H1 (cell line): ENCODE results near the gene IFT81. TPM values are rescaled to one million over a fixed set of nuclear protein-coding genes. Genes with fewer than 3 reads are reported as not detected.

Experiments used
- CTCF ChIA-PET: fragments of 300-600 bp; sonication (Branson Sonifier 250); formaldehyde crosslinking; loops from one replicate; lab custom pipeline; 2021; ENCODE audit not compliant: partially characterized antibody; lab: Charles Lee
- POLR2A ChIA-PET: fragments of 300-600 bp; sonication (Branson Sonifier 250); formaldehyde crosslinking; loops from one replicate; lab custom pipeline; 2021; ENCODE audit warnings: inconsistent platforms; ENCODE audit not compliant: partially characterized antibody; lab: Charles Lee
- DNase-seq, 2 experiments: peaks; one replicate each; pipeline versions ENCODE4 v3.0.0 to v3.0.0-alpha.2; 2010 to 2022; ENCODE audit warnings: low spot score in 2 of 2, low read depth in 1 of 2, mixed read lengths in 1 of 2
- FAIRE-seq: peaks from 2 replicates; lab custom pipeline; 2011; peaks lifted over from hg19 to GRCh38; lab: Jason Lieb, UNC
- H2AFZ ChIP-seq: 2 replicates; pipeline ENCODE4 v1.8.1; 2012; ENCODE audit warnings: low read length, inconsistent platforms
- H2AK5ac ChIP-seq: 2 replicates; pipeline ENCODE4 v1.6.1; 2013; ENCODE audit warnings: low read depth, low read length
- H2BK120ac ChIP-seq: replicated peaks from 2 replicates; pipeline ENCODE3; 2013; ENCODE audit warnings: low read depth, low read length, inconsistent platforms
- H2BK12ac ChIP-seq: 2 replicates; pipeline ENCODE4 v1.6.1; 2013; ENCODE audit warnings: low read depth, low read length
- H2BK15ac ChIP-seq: 2 replicates; pipeline ENCODE4 v1.6.1; 2013; ENCODE audit warnings: low read length
- H2BK20ac ChIP-seq: 2 replicates; pipeline ENCODE4 v1.6.1; 2013; ENCODE audit warnings: low read length
- H2BK5ac ChIP-seq: 2 replicates; pipeline ENCODE4 v1.6.1; 2013; ENCODE audit warnings: low read depth, low read length
- H3K14ac ChIP-seq: 2 replicates; pipeline ENCODE4 v1.6.1; 2013; ENCODE audit warnings: inconsistent platforms; ENCODE audit not compliant: insufficient read length
- H3K18ac ChIP-seq: 2 replicates; pipeline ENCODE4 v1.6.1; 2013; ENCODE audit warnings: low read length; ENCODE audit errors: extremely low read depth
- H3K23ac ChIP-seq: 2 replicates; pipeline ENCODE4 v1.6.1; 2013; ENCODE audit warnings: inconsistent platforms; ENCODE audit not compliant: insufficient read length
- H3K23me2 ChIP-seq: 2 replicates; pipeline ENCODE4 v1.6.1; 2013; ENCODE audit warnings: low read depth, low read length
- H3K27ac ChIP-seq: 2 replicates; pipeline ENCODE4 v1.6.1; 2011; ENCODE audit warnings: low read depth, low read length, inconsistent platforms
- H3K27me3 ChIP-seq, 4 experiments: replicated peaks in 1 of 4; 1 replicate in 1 of 4; 2 replicates in 3 of 4; pipeline versions ENCODE4 v1.6.1 to v1.8.1; 2011 to 2013; ENCODE audit warnings: low read length in 3 of 4, mild to moderate bottlenecking in 3 of 4, inconsistent platforms in 2 of 4, mixed read lengths in 2 of 4, moderate library complexity in 1 of 4; ENCODE audit not compliant: control insufficient read depth in 3 of 4, insufficient read depth in 3 of 4; ENCODE audit errors: extremely low read depth in 1 of 4
- H3K36me3 ChIP-seq, 4 experiments: 2 replicates each; pipeline versions ENCODE4 v1.6.1 to v1.8.1; 2011 to 2013; ENCODE audit warnings: mild to moderate bottlenecking in 4 of 4, low read length in 3 of 4, moderate library complexity in 2 of 4, control low read depth in 1 of 4, inconsistent platforms in 1 of 4; ENCODE audit not compliant: insufficient read depth in 4 of 4, control insufficient read depth in 2 of 4
- H3K4ac ChIP-seq: replicated peaks from 2 replicates; pipeline ENCODE3; 2013; ENCODE audit warnings: low read length, low read depth, mixed read lengths, inconsistent platforms; ENCODE audit not compliant: insufficient read length
- H3K4me1 ChIP-seq, 4 experiments: replicated peaks in 1 of 4; 1 replicate in 1 of 4; 2 replicates in 3 of 4; pipeline versions ENCODE4 v1.6.1 to v1.8.1; 2011 to 2013; ENCODE audit warnings: low read length in 3 of 4, inconsistent platforms in 2 of 4, mixed read lengths in 1 of 4; ENCODE audit not compliant: insufficient read depth in 4 of 4, control insufficient read depth in 3 of 4
- H3K4me2 ChIP-seq, 2 experiments: 2 replicates each; pipeline versions ENCODE4 v1.6.1 to v1.8.1; 2011 to 2013; ENCODE audit warnings: low read depth in 2 of 2, low read length in 2 of 2, control low read depth in 1 of 2, inconsistent platforms in 1 of 2, mild to moderate bottlenecking in 1 of 2; ENCODE audit not compliant: insufficient read depth in 1 of 2
- H3K4me3 ChIP-seq, 4 experiments: fragments of 200-600, 300-600 bp in 1 of 4; sonication (generic), shearing (Covaris generic), sonication (Bioruptor Twin) in 1 of 4; 2 replicates each; pipeline versions ENCODE4 v1.5.1 to v1.8.1; 2011 to 2016; ENCODE audit warnings: low read length in 4 of 4, low read depth in 3 of 4, control low read depth in 2 of 4, inconsistent platforms in 2 of 4, mild to moderate bottlenecking in 2 of 4, mixed read lengths in 1 of 4, moderate library complexity in 1 of 4; ENCODE audit not compliant: insufficient read depth in 2 of 4; ENCODE audit errors: extremely low read depth in 1 of 4
- H3K56ac ChIP-seq: replicated peaks from 2 replicates; pipeline ENCODE3; 2013; ENCODE audit warnings: low read depth, mild to moderate bottlenecking, mixed read lengths, low read length, inconsistent platforms; ENCODE audit not compliant: insufficient read length
- H3K79me1 ChIP-seq: 2 replicates; pipeline ENCODE4 v1.6.1; 2013; ENCODE audit warnings: low read depth, low read length, control low read depth
- H3K79me2 ChIP-seq, 2 experiments: 2 replicates each; pipeline versions ENCODE4 v1.6.1 to v1.8.1; 2012 to 2013; ENCODE audit warnings: low read length in 2 of 2, mild to moderate bottlenecking in 2 of 2, inconsistent platforms in 1 of 2; ENCODE audit not compliant: insufficient read depth in 2 of 2, control insufficient read depth in 1 of 2
- H3K9ac ChIP-seq, 4 experiments: replicated peaks in 1 of 4; 1 replicate in 1 of 4; 2 replicates in 3 of 4; pipeline versions ENCODE4 v1.6.1 to v1.8.1; 2011 to 2013; ENCODE audit warnings: low read depth in 3 of 4, low read length in 3 of 4, control low read depth in 2 of 4, mild to moderate bottlenecking in 2 of 4, moderate library complexity in 2 of 4, inconsistent platforms in 1 of 4; ENCODE audit errors: extremely low read depth in 1 of 4
- H3K9me3 ChIP-seq, 2 experiments: 2 replicates each; pipeline versions ENCODE4 v1.6.1 to v1.8.1; 2012 to 2013; ENCODE audit warnings: mild to moderate bottlenecking in 2 of 2, moderate library complexity in 2 of 2, control low read depth in 1 of 2, inconsistent platforms in 1 of 2, low read depth in 1 of 2, low read length in 1 of 2, mixed read lengths in 1 of 2; ENCODE audit not compliant: insufficient read depth in 2 of 2
- H4K20me1 ChIP-seq, 2 experiments: replicated peaks in 1 of 2; 2 replicates each; pipeline versions ENCODE3 to v1.8.1; 2011 to 2013; ENCODE audit warnings: inconsistent platforms in 2 of 2, low read length in 2 of 2, mild to moderate bottlenecking in 1 of 2; ENCODE audit not compliant: insufficient read depth in 2 of 2, control insufficient read depth in 1 of 2
- H4K5ac ChIP-seq: 2 replicates; pipeline ENCODE4 v1.6.1; 2013; ENCODE audit warnings: low read length, low read depth, mixed read lengths, inconsistent platforms; ENCODE audit not compliant: insufficient read length
- H4K8ac ChIP-seq: 2 replicates; pipeline ENCODE4 v1.8.0; 2013; ENCODE audit warnings: mild to moderate bottlenecking, moderate library complexity, low read length, inconsistent platforms; ENCODE audit not compliant: insufficient read depth; ENCODE audit errors: extremely low read depth
- H4K91ac ChIP-seq: replicated peaks from 2 replicates; pipeline ENCODE3; 2013; ENCODE audit warnings: low read length, mixed read lengths, inconsistent platforms; ENCODE audit not compliant: insufficient read length
- CTCF ChIP-seq, 3 experiments: IDR thresholded peaks; 1 replicate in 2 of 3; 2 replicates in 1 of 3; pipeline versions ENCODE4 v1.5.1 to v1.6.1; 2011; ENCODE audit warnings: low read length in 3 of 3, mild to moderate bottlenecking in 3 of 3, inconsistent platforms in 2 of 3, low read depth in 1 of 3, moderate library complexity in 1 of 3; ENCODE audit not compliant: insufficient read depth in 1 of 3; ENCODE audit errors: control extremely low read depth in 1 of 3
- E2F6 ChIP-seq: IDR thresholded peaks from 2 replicates; pipeline ENCODE4 v1.6.1; 2012; ENCODE audit warnings: inconsistent platforms
- KDM4A ChIP-seq: IDR thresholded peaks from one replicate; pipeline ENCODE4 v1.7.1; 2012; ENCODE audit warnings: low read depth, mild to moderate bottlenecking, moderate library complexity, low read length, inconsistent platforms; ENCODE audit not compliant: severe bottlenecking
- POLR2AphosphoS5 ChIP-seq: IDR thresholded peaks from 2 replicates; pipeline ENCODE4 v1.6.1; 2011; ENCODE audit warnings: low read depth, low read length
- SP1 ChIP-seq: IDR thresholded peaks from 2 replicates; pipeline ENCODE4 v1.6.1; 2011; ENCODE audit warnings: low read depth, low read length
- SRF ChIP-seq: IDR thresholded peaks from 2 replicates; pipeline ENCODE4 v1.6.1; 2011; ENCODE audit warnings: mild to moderate bottlenecking, low read depth, low read length, moderate library complexity
- TEAD4 ChIP-seq: IDR thresholded peaks from 2 replicates; pipeline ENCODE4 v1.6.1; 2012; ENCODE audit warnings: low read depth, low read length, inconsistent platforms, mixed read lengths
- USF2 ChIP-seq: IDR thresholded peaks from 2 replicates; pipeline ENCODE4 v1.6.1; 2011; ENCODE audit warnings: low read length, improper control_type of control experiment
- ZNF274 ChIP-seq: IDR thresholded peaks from 2 replicates; pipeline ENCODE4 v1.7.0; 2012; ENCODE audit warnings: low read length, borderline replicate concordance; ENCODE audit errors: extremely low read depth
- WGBS, 2 experiments: shearing (Covaris generic) in 1 of 2; methylation state at CpG; one replicate each; pipeline versions ENCODE4 v1.1.6 to v1.1.7; 2013 to 2015; ENCODE audit warnings: low lambda C conversion rate in 2 of 2, mixed read lengths in 2 of 2, inconsistent platforms in 1 of 2, low coverage in 1 of 2, missing lambda C conversion rate in 1 of 2; ENCODE audit not compliant: insufficient replicate concordance in 2 of 2, insufficient coverage in 1 of 2, insufficient read length in 1 of 2; ENCODE audit errors: extremely low coverage in 1 of 2, missing lambda C conversion rate in 1 of 2; 5-methylcytosine and 5-hydroxymethylcytosine counted together
- polyA plus RNA-seq, 7 experiments: library from polyadenylated mRNA; depleted of rRNA in 3 of 7; stranded (reverse) in 5 of 7; unstranded in 2 of 7; fragments of >200 nt in 5 of 7; fragments of 200-250 nt in 2 of 7; gene quantifications; 1 replicate in 5 of 7; 2 replicates in 1 of 7; 4 replicates in 1 of 7; pipeline versions ENCODE4 v1.2.1 to v1.2.3, GENCODE V29; 2011 to 2013; ENCODE audit warnings: missing spikeins in 2 of 7, mixed read lengths in 2 of 7
- total RNA-seq: library from RNA; stranded (reverse); fragmentation: NEBNext Ultra II Directional; extraction: Animal tissue kit (Norgen Biotek cat#: 25700); gene quantifications from 2 replicates; pipeline ENCODE4 v1.2.1, GENCODE V29; 2021

The IFT81 gene
- total and polyA plus RNA-seq, 2 of the 8 experiments (the other 6 are each of a cell fraction or from before 2014, with no cell fraction given) = 4.1 to 14.5 TPM

GRCh38 chr12:110180591-110181005 lies 56.4 kb downstream of the IFT81 start:
- Histone ChIP-seq H3K4ac (no peak overlapping the region), H3K36me3 (peaks cover 0 to 4% (median 1%) of the 10 kb centered on the region in 4 experiments; a peak in 1 of 8 replicates), H3K4me2 (no peak overlapping the region), H3K27ac (no peak overlapping the region), H3K4me1 (no peaks in the 10 kb centered on the region), H4K8ac (no peak overlapping the region), H4K91ac (no peak overlapping the region), H2BK5ac (no peak overlapping the region), H3K4me3 (no peak overlapping the region), H3K23me2 (no peaks in the 10 kb centered on the region), H3K9ac (peak overlapping the region in 1 of 4 experiments; percentile 43; a peak in 1 of 7 replicates), H3K27me3 (no peaks in the 10 kb centered on the region), H4K20me1 (peaks cover 0 to 4% of the 10 kb centered on the region in 2 experiments), H2BK12ac (no peak overlapping the region), H3K79me1 (no peaks in the 10 kb centered on the region), H3K79me2 (no peaks in the 10 kb centered on the region), H3K56ac (no peak overlapping the region), H2BK120ac (no peak overlapping the region), H3K23ac (no peak overlapping the region), H2BK15ac (no peak overlapping the region), H3K14ac (no peak overlapping the region), H2AK5ac (no peak overlapping the region), H4K5ac (no peak overlapping the region), H3K9me3 (no peaks in the 10 kb centered on the region; a peak in 2 of 4 replicates), H2AFZ (no peak overlapping the region), H2BK20ac (no peak overlapping the region), H3K18ac (no peak overlapping the region)
- POLR2A ChIA-PET = no interaction called here
- CTCF ChIA-PET = no interaction called here
- DNase-seq (no peak), FAIRE-seq (no peak)
- 88% methylated on average over 1 of the region's 1 CpG; no CpG with 5 or more reads in 1 of the 2 experiments for WGBS, 2 experiments
- TF ChIP-seq USF2 = no peak
- no peak for TF ChIP-seq KDM4A
- TF ChIP-seq SP1 = no peak
- TF ChIP-seq TEAD4 = no peak
- no peak for TF ChIP-seq E2F6
- TF ChIP-seq ZNF274 = no peak
- TF ChIP-seq SRF = no peak
- no peak for TF ChIP-seq CTCF (IDR thresholded peaks at IDR 0.05; ENCODE audit: control extremely low read depth in 1 of 3, insufficient read depth in 1 of 3, low read depth in 1 of 3, low read length in 3 of 3)
- no peak for TF ChIP-seq POLR2AphosphoS5
